Thyroid gland (tissue), 4 donors: ENCODE results near the gene ANKFY1.

Experiments used
- CTCF ChIP-seq, 6 experiments: fragments of 200-600 bp in 3 of 6; fragments of 450-650 bp in 3 of 6; sonication (generic) in 3 of 6; IDR thresholded peaks; one replicate each; pipeline ENCODE4 v1.5.1; 2016 to 2019; ENCODE audit warnings: antibody characterized with exemption in 6 of 6, mild to moderate bottlenecking in 2 of 6, inconsistent platforms in 1 of 6, moderate library complexity in 1 of 6
- POLR2A ChIP-seq, 2 donors: fragments of 450-650 bp; IDR thresholded peaks; one replicate each; pipeline ENCODE4 v1.6.1; 2017; ENCODE audit warnings: antibody characterized with exemption in 2 of 2, mild to moderate bottlenecking in 2 of 2, moderate library complexity in 1 of 2

GRCh38 chr17:4172356-4172755 lies 91.4 kb downstream of the ANKFY1 start:
- TF ChIP-seq CTCF (IDR thresholded peaks at IDR 0.05) = no peak
- TF ChIP-seq POLR2A (IDR thresholded peaks at IDR 0.05) = no peak
